ENCODE measurements around the gene FTCD.
A peak's percentile ranks its signal among the peaks of the same experiment; 100 is the strongest.

The FTCD gene

GRCh38 chr21:46104104-46104503 is 51.3 kb downstream of the FTCD start:
- no peak for TF ChIP-seq CTCF (IDR thresholded peaks at IDR 0.05)
- no peak for DNase-seq (ENCODE audit: low spot score)
- no peak overlapping the region for H3K27ac ChIP-seq
- no peak overlapping the region for H3K4me3 ChIP-seq

GRCh38 chr21:46100906-46101305 is 54.5 kb downstream of the FTCD start:
- peak overlapping the region in 1 of 2 donors; percentile 67 for H3K27ac ChIP-seq
- H3K4me3 ChIP-seq, result peak overlapping the region; percentile 96

DNA sequence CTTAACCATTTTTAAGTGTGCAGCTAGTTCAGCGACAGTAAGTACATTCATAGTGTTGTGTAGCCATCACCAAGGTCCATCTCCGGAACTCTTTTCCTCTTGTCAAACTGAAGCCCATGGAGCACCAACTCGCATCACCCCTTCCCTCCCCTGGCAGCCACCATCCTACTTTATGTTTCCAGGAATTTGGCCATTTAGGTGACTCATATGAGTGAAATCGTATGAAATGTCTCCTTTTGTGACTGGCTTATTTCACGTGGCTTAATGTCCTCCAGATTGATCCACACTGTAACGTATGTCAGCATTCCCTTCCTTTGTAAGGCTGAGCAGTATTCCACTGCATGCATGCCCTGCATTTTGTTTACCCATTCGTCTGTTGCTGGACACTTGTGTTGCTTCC is 55.0 kb downstream of the FTCD start:
- H3K27ac ChIP-seq, result peak overlapping the region in 1 of 2 donors; percentile 67
- no peak for TF ChIP-seq CTCF (IDR thresholded peaks at IDR 0.05)
- peak overlapping the region; percentile 96 for H3K4me3 ChIP-seq
- no peak for DNase-seq (ENCODE audit: low spot score)

More at GRCh38 chr21:46100906-46101305, 54.5 kb downstream of the FTCD start:
- no peak for DNase-seq (ENCODE audit: low spot score)
- TF ChIP-seq CTCF (IDR thresholded peaks at IDR 0.05), result no peak

DNA sequence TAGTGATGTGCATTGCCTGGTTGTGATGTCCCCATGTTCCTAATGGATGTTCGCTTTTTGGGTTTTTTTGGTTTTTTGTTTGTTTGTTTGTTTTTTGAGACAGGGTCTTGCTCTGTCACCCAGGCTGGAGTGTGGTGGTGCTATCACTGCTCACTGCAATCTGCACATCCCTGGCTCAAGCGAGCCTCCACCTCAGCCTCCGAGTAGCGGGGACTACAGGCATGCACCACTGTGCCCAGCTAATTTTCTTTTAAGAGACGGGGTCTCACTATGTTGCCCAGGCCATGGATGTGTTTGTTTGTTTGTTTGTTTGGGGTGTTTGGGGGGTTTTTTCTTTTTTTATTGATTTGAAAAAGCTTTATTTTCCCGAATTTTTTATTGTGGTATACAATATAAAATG is 55.4 kb downstream of the FTCD start:
- Histone ChIP-seq H3K4me3 (peak overlapping the region; percentile 96), H3K27ac (peak overlapping the region; percentile 84 to 97)
- TF ChIP-seq CTCF (IDR thresholded peaks at IDR 0.05), result no peak
- no peak for DNase-seq (ENCODE audit: low spot score)

DNA sequence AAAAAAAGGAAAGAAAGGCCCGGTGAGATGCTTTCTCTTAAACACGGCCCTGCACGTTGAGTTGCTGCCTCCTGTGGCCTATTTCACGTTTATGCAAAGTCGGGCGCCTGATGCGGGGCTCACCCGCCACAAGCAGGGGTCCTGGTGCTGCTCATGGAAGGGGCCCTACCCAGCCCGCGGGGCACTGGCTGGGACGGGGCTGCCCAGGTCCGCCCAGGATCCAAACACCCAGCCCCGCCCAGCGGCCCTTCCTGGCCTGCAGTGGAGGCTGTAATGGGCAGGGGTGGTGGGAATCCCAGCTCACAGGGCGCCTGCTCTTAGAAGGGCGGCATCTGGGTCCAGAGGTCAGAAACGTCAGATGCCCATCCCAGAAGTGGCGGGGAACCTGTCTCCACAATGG is 55.9 kb downstream of the FTCD start:
- H3K27ac ChIP-seq, result peak overlapping the region; percentile 84 to 97
- H3K4me3 ChIP-seq, result peak overlapping the region; percentile 96
- DNase-seq (ENCODE audit: low spot score), result peak; percentile 77
- TF ChIP-seq CTCF (IDR thresholded peaks at IDR 0.05), result no peak

- peak overlapping the region; percentile 97 to 99 for H3K27ac ChIP-seq
- no peak for TF ChIP-seq CTCF (IDR thresholded peaks at IDR 0.05)
- H3K4me3 ChIP-seq, result peak overlapping the region; percentile 96
- peak; percentile 73 for DNase-seq (ENCODE audit: low spot score)
These were observed 56.9 kb downstream of the FTCD start for GRCh38 chr21:46098303-46099141.

Measured in coronary artery (tissue), 2 donors.